GM19099 (cell line): ENCODE measurements around the gene GPNMB.

Experiments used
- POLR2A ChIP-seq: IDR thresholded peaks from 3 replicates; pipeline ENCODE4 v1.6.1; 2011; ENCODE audit warnings: low read depth; ENCODE audit not compliant: insufficient read length; ENCODE audit errors: extremely low read depth

Gene GPNMB

GRCh38 chr7:23254051-23254681 lies 7.6 kb downstream of the GPNMB start:
- no peak for TF ChIP-seq POLR2A

DNA sequence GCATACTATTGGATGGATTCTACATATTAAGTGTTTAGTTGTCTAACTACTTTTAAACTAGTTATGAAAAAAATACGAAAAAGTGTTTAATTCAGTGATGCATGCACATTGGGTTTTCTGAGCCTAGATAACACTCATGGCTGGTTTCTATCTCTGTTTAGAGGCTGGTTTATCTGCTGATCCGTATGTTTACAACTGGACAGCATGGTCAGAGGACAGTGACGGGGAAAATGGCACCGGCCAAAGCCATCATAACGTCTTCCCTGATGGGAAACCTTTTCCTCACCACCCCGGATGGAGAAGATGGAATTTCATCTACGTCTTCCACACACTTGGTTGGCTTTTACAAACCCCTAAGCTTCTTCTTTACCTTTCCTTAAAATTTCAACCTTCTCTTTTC lies 10.2 kb downstream of the GPNMB start:
- no peak for TF ChIP-seq POLR2A

- no peak for TF ChIP-seq POLR2A
Measured at GRCh38 chr7:23260371-23260770, 13.8 kb downstream of the GPNMB start.

GRCh38 chr7:23261843-23262452 lies 15.4 kb downstream of the GPNMB start:
- TF ChIP-seq POLR2A: no peak

DNA sequence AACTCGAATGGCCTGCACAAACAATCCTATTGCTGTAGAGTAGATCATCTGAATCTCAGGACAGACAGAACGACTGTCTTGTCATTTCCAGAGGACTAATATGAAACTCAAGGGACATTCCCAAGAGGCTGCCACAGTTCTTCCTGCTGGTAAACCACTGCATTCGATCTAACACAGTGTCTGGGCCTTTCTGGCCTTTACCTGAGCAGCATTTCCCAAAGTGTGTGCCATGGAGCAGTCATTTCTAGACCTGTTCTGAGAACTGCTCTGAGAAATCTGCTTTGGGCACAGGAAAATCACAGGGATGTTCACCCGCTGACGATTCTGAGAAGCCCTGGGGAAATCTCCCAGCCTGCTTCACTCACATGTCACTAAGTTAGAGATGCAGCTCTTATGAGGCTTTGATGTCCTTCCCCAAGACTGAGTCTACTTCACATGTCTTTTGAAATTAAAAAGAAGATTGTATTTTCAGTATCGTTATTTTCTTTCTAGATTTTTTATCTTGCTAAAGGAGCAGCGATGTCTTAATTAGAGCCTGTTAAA lies 18.4 kb downstream of the GPNMB start:
- no peak for TF ChIP-seq POLR2A

- TF ChIP-seq POLR2A: no peak
Measured at GRCh38 chr7:23266918-23267317, 20.3 kb downstream of the GPNMB start.

- TF ChIP-seq POLR2A: no peak
Measured at GRCh38 chr7:23267357-23267756, 20.8 kb downstream of the GPNMB start.

DNA sequence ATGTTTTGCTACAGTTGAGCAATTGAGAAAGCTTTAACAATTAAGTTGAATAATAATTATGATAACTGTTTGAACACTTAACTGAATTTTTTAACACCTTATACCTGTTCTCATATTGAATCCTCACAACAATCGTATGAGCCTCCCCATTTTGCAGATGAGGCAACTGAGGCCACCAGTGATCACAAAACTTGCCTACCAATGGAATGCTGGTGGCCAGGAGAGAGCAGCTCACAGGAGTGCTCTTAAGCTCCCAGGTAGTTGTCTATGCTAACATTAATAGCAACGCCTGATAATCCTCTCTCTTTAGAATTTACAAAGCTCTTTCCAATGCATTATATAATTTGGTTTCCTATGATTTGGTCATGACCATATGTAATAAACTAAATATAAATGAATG lies 21.6 kb downstream of the GPNMB start:
- TF ChIP-seq POLR2A: no peak

DNA sequence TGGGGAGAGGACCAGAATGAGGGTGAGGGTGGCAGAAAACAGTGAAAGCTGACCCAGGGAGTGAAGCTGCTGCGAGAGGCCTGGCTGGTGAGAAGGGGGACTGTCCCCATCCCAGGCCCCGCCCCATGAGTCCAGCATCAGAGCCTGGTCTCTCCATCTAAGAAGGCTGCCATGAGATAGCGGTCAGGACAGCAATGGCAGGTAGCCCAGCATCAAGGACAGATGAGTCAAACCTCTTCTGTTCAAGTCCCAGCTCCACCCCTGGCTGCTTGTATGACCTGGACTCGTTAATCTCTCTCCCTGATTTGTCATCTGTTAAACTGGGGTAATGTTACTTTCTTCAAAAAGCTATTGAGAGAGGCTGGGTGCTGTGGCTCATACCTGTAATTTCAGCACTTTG lies 22.2 kb downstream of the GPNMB start:
- TF ChIP-seq POLR2A: no peak

DNA sequence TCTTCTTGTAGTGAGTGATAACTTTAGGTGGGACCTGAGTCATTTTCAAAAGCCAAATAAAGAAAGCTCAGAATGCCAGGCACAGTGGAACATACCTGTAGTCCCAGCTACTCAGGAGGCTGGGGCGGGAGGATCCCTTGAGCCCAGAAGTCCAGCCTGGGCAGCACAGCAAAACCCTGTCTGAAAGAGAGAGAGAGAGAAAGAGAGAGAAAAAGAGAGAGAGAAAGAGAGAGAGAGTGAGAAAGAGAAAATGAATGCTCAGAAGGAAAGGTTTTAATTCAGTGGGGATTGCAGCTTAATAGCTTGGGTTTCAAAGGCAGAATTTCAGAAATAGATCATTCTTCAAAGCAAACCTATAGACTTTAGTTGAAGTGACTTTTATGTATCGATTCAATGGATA lies 25.7 kb downstream of the GPNMB start:
- no peak for TF ChIP-seq POLR2A

- TF ChIP-seq POLR2A: peak; percentile 23
Measured at GRCh38 chr7:23273141-23273599, 26.6 kb downstream of the GPNMB start.

- no peak for TF ChIP-seq POLR2A
Measured at GRCh38 chr7:23275912-23276311, 29.3 kb downstream of the GPNMB start.

DNA sequence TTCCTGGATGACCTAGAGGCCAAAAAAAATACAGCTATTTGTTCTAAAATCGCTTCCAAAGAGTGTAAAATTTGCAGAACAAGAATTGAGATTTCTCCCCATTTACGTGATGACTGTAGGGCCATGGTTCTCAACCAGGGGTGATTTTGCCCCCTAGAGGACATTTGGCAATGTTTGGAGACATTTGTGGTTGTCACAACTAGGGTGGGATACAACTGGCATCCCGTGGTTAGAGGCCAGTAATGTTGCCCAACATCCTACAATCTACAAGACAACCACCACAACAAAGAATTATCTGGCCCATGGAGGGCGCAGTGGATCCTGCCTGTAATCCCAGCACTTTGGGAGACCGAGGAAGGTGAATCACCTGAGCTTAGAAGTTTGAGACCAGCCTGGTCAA lies 29.8 kb downstream of the GPNMB start:
- TF ChIP-seq POLR2A: no peak

DNA sequence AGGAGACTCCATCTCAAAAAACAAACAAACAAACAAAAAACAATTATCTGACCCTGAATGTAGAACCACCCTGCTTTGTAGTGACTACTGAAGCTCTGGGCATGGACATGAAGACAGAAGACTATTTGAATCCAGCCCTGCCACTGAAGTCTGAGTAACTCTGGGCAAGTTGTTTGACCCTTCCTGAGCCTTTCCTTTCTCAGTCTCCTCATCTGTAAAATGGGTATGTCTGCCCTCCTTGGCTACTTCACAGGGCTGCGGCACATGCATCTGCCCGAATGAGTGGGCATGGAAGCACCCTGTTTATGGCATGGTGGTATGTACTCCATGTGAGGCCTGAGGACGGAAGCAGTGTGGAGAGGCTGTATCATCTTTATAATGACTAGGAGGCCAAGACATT lies 30.4 kb downstream of the GPNMB start:
- no peak for TF ChIP-seq POLR2A

DNA sequence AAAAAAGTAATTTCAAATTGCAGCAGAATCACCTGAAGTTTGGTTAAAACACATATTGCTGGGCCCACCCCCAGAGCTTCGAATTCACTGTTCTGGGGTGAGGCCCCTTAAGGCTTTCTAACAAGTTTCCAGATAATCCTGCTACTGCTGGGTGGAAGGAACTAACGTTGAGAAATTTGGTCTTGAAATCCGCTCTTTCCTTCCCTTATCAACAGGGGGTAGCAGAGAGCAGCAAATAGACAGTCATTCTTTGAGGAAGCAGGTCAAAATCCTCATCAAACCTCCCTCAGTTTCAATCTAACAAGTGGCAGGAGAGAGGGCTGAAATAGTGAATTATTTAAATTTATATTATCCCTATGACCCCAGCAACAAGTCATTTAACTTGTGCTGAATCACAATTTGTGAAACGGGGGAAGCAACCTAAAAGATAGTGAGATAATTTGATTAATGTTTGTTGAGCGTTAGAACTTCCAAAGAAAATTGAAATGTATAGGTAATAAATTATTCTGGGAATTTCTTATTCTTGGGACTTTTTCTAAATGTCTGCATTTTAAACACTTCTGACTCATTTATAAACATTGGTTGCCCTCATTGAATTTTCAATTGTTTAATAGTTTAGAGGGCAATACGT lies 30.9 kb downstream of the GPNMB start:
- TF ChIP-seq POLR2A: no peak
